SU-DHL-6 (cell line): ENCODE data around the gene ARHGDIA.

Source experiments
- EZH2phosphoT487 ChIP-seq: fragments of 200-600 bp; sonication (generic), shearing (Covaris generic); conservative IDR thresholded peaks from 2 replicates; pipeline ENCODE4 v1.6.1; 2018; ENCODE audit warnings: mild to moderate bottlenecking, antibody characterized with exemption, low read length, moderate library complexity, mixed read lengths
- TF ChIP-seq, protein P1 (sequence below): fragments of 200-600 bp; sonication (generic); IDR thresholded peaks from one replicate; pipeline ENCODE4 v1.5.1; 2017; ENCODE audit warnings: antibody characterized with exemption, mild to moderate bottlenecking, low read length, moderate library complexity; ENCODE audit not compliant: insufficient read depth, poor library complexity, severe bottlenecking

- TF ChIP-seq, protein P1, sequence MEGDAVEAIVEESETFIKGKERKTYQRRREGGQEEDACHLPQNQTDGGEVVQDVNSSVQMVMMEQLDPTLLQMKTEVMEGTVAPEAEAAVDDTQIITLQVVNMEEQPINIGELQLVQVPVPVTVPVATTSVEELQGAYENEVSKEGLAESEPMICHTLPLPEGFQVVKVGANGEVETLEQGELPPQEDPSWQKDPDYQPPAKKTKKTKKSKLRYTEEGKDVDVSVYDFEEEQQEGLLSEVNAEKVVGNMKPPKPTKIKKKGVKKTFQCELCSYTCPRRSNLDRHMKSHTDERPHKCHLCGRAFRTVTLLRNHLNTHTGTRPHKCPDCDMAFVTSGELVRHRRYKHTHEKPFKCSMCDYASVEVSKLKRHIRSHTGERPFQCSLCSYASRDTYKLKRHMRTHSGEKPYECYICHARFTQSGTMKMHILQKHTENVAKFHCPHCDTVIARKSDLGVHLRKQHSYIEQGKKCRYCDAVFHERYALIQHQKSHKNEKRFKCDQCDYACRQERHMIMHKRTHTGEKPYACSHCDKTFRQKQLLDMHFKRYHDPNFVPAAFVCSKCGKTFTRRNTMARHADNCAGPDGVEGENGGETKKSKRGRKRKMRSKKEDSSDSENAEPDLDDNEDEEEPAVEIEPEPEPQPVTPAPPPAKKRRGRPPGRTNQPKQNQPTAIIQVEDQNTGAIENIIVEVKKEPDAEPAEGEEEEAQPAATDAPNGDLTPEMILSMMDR = no peak
- TF ChIP-seq EZH2phosphoT487 = no peak
These were observed 36.3 kb downstream of the ARHGDIA start, which contains the start of gene PPP1R27 for GRCh38 chr17:81834831-81835267.
